ENCODE results near the gene ZSCAN21.

ZSCAN21 gene

DNA sequence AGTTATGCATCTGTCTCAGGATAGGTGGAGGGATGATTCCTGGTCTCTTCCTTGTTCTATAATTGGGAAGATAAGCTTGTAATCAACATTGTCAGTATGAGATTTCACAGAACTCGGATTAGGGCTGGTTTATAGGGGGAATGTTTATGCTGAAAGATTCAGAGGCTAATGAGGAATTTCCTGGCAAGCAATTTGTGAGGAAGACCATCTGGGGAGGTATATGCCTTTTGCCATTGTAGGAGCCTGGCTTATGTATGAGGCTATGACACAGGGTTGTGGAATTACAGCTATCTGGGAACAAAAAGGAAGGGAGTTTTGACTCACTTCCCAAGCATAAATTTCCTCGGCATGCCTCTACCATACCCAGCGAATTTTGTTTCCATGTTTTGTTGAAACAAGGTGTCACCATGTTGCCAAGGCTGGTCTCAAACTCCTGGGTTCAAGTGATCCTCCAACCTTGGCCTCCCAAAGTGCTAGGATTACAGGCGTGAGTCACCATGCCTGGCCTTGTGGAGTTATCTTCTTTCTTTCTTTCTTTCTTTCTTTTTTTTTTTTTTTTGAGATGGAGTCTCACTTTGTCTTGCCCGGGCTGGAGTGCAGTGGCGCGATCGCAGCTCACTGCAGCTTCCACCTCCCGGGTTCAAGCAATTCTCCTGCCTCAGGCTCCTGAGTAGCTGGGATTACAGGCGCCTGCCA, 37.6 kb downstream of the ZSCAN21 start:
- TF ChIP-seq, protein P1, sequence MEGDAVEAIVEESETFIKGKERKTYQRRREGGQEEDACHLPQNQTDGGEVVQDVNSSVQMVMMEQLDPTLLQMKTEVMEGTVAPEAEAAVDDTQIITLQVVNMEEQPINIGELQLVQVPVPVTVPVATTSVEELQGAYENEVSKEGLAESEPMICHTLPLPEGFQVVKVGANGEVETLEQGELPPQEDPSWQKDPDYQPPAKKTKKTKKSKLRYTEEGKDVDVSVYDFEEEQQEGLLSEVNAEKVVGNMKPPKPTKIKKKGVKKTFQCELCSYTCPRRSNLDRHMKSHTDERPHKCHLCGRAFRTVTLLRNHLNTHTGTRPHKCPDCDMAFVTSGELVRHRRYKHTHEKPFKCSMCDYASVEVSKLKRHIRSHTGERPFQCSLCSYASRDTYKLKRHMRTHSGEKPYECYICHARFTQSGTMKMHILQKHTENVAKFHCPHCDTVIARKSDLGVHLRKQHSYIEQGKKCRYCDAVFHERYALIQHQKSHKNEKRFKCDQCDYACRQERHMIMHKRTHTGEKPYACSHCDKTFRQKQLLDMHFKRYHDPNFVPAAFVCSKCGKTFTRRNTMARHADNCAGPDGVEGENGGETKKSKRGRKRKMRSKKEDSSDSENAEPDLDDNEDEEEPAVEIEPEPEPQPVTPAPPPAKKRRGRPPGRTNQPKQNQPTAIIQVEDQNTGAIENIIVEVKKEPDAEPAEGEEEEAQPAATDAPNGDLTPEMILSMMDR (IDR thresholded peaks at IDR 0.05; ENCODE audit: low read depth, low read length, missing control alignments) = no peak
- H3K4me3 ChIP-seq (ENCODE audit: low read depth, low read length) = no peak overlapping the region
- H3K27me3 ChIP-seq (replicated peaks) = no peaks in the 10 kb centered on the region
- H3K27ac ChIP-seq = peak overlapping the region; percentile 81
- in situ Hi-C loops (cut with HindIII; ENCODE audit: low pct_ligation_motif_present, low sequenced_read_pairs) = loop anchor here (25.0 kb wide), 1 partner anchor 100 kb away; the partner anchor contains the start of gene AZGP1
- H3K36me3 ChIP-seq (replicated peaks) = peaks cover 19% of the 10 kb centered on the region
- peak; percentile 87 for DNase-seq

GRCh38 chr7:100088095-100088620, 38.6 kb downstream of the ZSCAN21 start:
- TF ChIP-seq, protein P1 (IDR thresholded peaks at IDR 0.05; ENCODE audit: low read depth, low read length, missing control alignments) = no peak
- Histone ChIP-seq H3K27ac (peak overlapping the region; percentile 88), H3K27me3 (replicated peaks) (no peaks in the 10 kb centered on the region), H3K36me3 (replicated peaks) (peaks cover 29% of the 10 kb centered on the region), H3K4me3 (ENCODE audit: low read depth, low read length) (peak overlapping the region; percentile 87)
- in situ Hi-C loops (cut with HindIII; ENCODE audit: low pct_ligation_motif_present, low sequenced_read_pairs) = loop anchor here (25.0 kb wide), 1 partner anchor 101 kb away; the partner anchor contains the start of gene AZGP1
- DNase-seq = no peak

GRCh38 chr7:100088621-100089457, 39.3 kb downstream of the ZSCAN21 start, which contains the start of gene COPS6:
Gene COPS6, plus strand, starts transcription at chr7:100088969. Its CDS starts 22 bp downstream, at chr7:100088991.
- Histone ChIP-seq H3K27ac (peak within 1 kb of the TSS; percentile 88), H3K27me3 (replicated peaks) (no peaks in the 10 kb centered on the region), H3K4me3 (ENCODE audit: low read depth, low read length) (peak within 1 kb of the TSS; percentile 87), H3K36me3 (replicated peaks) (peaks cover 35% of the 10 kb centered on the region)
- TF ChIP-seq, protein P1 (IDR thresholded peaks at IDR 0.05; ENCODE audit: low read depth, low read length, missing control alignments) = no peak
- in situ Hi-C loops (cut with HindIII; ENCODE audit: low pct_ligation_motif_present, low sequenced_read_pairs) = loop anchor here (25.0 kb wide), 1 partner anchor 102 kb away; the partner anchor contains the start of gene AZGP1
- peak; percentile 51 for DNase-seq

GRCh38 chr7:100089458-100090196, 40.1 kb downstream of the ZSCAN21 start:
- Histone ChIP-seq H3K4me3 (ENCODE audit: low read depth, low read length) (peak overlapping the region; percentile 87), H3K27ac (peak overlapping the region; percentile 88), H3K36me3 (replicated peaks) (peaks cover 43% of the 10 kb centered on the region), H3K27me3 (replicated peaks) (no peaks in the 10 kb centered on the region)
- in situ Hi-C loops (cut with HindIII; ENCODE audit: low pct_ligation_motif_present, low sequenced_read_pairs) = loop anchor here (25.0 kb wide), 1 partner anchor 102 kb away; the partner anchor contains the start of gene AZGP1
- TF ChIP-seq, protein P1 (IDR thresholded peaks at IDR 0.05; ENCODE audit: low read depth, low read length, missing control alignments) = no peak
- DNase-seq = peak; percentile 41

Measured in brain microvascular endothelial cell (primary cell).